Right forelimb (tissue), 1 donor: Measurements from ENCODE around the gene STC2.
A peak's percentile ranks its signal among the peaks of the same experiment; 100 is the strongest.

Source experiments
- DNase-seq: peaks from one replicate; pipeline ENCODE4 v3.0.0-alpha.2; 2018

The STC2 gene

DNA sequence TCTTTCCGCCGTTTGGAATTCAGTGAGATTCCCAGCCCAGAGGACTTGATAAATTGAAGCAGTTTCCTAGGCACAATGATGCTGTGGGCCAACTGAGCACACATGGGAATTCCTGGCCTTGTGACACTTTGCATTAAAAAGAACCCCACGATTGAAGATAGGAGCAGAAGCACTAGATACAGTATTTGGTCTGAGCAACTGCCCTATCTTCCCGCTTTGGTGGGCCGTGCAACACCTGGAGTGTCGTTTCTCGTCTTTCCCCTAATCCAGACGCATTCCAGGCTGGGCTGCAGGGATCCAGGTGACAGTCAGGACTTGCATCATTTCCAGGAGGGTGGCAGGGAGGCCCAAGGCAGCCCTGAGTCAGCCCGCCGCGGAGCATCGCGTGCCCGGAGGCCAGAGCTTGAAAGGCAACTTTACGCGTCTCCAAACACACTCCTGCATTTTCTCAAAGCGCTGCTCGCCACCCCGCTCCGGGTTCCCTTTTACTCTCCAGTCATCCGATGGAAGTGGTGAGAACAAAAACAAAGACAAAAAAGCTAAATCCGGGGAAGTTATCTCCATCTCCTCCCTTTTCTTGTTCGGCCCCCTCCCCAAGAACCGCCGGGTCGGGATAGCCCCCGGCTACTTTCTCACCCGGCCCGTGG lies 753 bp upstream of the STC2 start:
- peak; percentile 65 for DNase-seq

DNA sequence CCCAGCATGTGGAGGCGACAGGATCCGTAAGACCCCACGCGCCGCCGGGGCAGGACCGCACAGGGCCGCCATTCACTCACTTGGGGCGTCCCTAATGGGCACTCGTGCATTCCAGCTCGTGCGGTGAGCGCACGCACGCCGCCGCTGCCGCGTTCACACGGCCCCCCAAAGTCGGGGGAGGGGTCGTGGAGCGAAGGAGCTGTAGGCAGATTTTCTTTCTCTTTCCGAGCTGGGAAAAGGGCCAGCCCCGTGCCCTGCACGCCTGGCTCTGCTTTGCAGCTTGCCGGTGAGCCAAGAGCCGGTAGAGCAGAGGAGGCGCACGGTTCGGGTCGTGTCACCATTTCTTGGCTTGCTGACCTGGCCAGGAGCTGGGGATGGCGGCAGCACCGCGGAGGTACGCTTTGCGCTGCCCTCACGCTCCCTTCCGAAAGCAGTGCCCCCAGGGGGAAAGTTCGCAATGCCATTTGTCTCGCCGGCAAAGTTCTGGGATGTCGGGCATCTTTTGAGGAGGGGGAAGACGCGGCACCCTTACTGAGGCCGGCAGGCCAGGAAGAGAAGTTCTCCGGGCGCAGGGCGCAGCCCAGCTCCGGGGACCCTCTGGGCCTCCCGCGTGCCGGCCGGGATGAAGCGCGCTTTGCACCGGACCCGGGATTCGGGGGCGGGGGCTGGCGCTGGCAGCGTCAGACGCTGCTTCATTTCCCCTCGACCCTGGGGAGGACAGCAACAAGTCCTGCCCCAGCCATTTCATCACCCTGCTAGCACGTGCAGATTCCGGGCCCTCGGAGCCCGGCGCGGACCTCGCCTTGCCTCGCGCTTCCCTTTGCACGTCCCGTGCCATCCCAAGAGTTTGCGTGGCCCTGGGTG lies 898 bp downstream of the STC2 start:
- no peak for DNase-seq

GRCh38 chr5:173326501-173326960 lies 1.7 kb downstream of the STC2 start:
- DNase-seq = no peak

- peak; percentile 40 for DNase-seq
These were observed 3.0 kb downstream of the STC2 start for GRCh38 chr5:173325091-173325698.

DNA sequence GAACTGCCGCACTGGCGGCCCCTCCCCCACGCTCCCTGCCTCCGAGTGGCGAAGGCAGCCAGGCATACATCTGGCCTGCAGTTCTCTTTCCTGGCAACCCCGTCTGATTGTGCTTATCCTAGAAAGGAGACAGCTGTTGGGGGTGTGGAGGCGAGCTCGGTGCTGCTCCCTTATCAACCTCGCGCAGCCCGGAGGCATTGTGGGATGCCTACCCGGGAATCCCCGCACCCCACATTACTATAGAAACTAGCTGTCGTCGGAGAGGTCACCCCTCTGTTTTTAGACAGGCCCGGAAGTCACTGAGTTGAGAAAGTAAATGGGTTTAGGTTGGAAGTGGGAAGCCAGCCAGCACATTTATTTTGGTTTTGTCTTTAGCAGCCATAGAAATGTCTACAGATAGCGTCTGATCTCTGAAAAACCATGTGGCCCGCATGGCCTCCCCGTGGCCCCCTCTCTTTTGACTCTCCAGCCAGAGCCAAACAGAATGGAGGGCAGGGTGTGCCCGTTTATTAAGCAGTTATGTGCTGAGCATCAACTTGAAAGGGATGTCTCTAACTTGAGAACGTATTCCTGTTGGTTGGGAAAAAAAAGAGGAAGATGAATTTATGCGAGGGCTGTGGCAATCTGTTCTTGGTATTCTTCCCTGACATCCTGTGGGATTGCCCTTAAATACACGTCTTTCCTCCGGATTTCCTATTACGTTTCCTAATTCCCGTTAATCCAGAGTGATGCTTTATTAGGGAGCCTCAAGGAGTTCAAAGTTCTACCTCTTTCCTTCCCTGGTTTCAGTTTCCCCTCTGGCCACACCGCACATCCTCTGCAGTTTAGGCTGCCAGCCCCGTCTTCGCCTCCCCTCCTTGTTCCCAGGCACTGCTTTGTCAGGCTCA lies 3.9 kb downstream of the STC2 start:
- peak; percentile 89 for DNase-seq

DNA sequence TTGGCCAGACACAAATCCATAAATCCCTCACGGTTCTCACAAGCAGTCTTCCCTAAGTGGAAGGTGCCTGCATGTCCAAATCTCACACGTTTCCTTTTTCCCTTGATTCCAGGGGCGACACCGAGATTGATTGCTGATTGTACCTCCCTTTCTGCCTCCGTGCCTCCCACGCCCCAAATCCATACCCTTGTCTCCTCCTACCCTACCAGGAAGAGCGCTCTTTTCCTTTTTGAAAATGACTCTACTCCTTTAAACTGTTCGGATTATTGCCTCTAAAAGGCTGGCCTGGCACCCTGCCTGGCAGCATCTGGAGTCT lies 4.5 kb downstream of the STC2 start:
- DNase-seq = no peak

DNA sequence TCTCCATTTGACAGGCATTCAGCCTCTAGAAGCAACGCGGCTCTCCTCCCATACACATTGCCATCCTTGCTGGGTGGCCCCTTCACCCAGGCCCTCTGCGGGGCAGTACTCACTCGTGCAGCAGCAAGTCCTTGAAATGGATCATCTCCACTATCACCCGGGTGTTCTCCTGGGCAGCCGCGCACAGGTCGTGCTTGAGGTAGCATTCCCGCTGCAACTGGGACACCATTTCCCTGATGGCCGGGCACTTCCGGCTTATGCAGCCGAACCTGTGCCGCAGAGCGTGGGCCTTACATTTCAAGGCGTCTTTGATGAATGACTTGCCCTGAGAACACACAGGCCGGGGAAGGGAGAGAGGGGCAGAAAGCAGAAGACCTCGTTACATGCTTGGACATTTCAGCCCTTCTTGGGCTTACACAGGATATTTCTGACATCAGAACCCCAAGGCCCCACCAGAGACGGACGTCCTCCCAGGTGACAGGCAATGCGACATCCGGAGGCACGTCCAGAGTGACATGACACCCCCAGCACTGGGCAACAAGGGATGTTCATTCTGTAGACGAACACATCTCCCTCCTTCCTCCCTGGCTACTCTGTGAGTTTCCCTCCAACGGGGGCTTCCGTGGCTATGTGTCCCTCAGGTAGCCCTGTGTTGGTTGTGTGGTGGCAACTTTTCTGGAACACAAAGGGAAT lies 5.0 kb downstream of the STC2 start:
- no peak for DNase-seq

DNA sequence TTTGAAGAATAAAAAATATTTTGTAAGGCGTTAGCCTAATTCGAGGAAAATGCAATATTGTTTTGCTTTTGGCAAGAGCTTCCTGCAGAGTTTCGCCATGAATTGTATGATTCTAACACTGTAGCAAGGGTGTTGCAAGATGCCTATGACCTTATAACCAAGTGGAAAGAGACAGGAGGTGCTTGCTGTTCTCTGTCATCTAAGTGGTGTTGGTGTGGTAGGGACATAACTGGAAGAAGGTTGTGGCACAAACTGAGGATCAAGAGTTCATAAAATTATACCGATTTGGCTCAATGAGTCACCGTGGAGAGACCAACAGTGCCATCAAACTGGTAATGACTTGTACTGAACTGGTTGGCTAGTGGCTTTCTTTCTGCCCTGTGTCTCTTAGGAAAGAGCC lies 6.3 kb downstream of the STC2 start:
- DNase-seq = no peak

DNA sequence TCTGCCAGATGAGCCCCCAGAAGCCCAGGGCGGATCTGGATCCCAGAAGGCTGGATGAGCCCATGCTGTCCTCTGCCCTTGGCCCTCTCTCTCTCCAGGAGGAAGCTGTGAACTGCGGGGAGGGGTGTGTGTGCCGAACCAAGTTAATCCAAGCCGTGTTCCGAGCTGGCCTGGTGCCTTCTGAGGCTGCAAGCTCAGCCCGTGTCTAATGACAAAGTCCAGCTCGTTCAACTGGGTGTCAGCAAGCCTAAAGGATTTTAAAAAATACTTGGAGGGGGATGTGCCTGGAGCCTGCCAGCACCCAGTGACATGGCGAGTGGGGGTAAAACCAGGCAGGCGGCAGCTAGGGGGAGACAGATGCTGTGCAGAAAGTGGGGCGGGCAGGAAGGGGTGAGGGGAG lies 8.0 kb downstream of the STC2 start:
- peak; percentile 65 for DNase-seq

DNA sequence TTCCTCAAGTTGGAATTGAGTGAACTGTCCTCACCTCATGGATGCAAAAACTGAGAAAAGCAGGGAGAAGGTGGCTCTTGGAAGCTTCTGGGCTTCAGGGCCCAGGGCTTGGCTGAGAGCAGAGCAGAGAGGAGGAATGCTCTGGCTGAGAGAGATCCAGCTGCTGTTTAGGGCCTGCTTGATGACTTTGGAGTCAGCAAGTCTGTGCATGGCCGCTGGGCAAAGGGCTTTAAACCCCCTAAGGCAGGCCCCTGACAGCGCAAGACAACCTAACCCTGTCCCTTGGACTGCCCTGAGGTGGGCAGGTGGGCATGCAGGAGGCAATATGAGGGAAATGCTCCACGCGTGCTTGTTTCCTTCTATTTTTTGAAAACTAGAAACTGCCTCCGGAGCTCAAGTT lies 8.6 kb downstream of the STC2 start:
- DNase-seq = peak; percentile 63

- peak; percentile 21 for DNase-seq
These were observed 9.2 kb downstream of the STC2 start for GRCh38 chr5:173318881-173319620.

GRCh38 chr5:173318330-173318729 lies 9.9 kb downstream of the STC2 start:
- DNase-seq = no peak

- no peak for DNase-seq
These were observed 10.4 kb downstream of the STC2 start for GRCh38 chr5:173317852-173318251.

DNA sequence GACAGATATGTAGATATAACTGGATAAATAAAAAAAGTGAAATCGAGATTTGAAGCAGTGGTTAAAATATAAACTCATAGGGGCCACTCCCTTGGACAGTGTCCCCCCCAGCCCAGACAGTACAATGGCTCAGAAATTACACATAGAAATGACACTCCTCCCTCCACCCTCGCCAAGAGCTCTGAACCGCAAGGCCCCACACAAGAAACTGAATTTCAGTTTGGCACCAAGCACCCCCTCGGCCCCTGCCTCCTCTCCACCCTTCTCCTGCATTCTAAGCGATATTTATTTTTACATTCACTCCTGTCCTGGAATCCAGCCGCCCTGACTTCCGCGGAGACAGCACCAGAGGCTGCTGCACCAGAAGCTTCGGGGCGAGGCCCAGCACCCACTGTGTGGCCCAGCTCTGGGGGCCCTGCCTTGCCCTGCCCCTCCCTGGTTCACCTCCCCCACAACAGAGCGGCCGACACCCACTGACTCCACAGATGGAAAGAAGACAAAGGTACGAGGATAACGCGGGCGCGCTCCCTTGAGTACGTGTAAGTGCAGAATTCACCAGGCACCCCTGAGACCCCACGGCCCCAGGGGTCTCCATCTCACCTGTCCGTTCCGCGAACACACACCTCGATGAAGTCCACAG lies 11.0 kb downstream of the STC2 start:
- DNase-seq = peak; percentile 41

- DNase-seq = peak; percentile 40
These were observed 11.7 kb downstream of the STC2 start for GRCh38 chr5:173316339-173317020.

DNA sequence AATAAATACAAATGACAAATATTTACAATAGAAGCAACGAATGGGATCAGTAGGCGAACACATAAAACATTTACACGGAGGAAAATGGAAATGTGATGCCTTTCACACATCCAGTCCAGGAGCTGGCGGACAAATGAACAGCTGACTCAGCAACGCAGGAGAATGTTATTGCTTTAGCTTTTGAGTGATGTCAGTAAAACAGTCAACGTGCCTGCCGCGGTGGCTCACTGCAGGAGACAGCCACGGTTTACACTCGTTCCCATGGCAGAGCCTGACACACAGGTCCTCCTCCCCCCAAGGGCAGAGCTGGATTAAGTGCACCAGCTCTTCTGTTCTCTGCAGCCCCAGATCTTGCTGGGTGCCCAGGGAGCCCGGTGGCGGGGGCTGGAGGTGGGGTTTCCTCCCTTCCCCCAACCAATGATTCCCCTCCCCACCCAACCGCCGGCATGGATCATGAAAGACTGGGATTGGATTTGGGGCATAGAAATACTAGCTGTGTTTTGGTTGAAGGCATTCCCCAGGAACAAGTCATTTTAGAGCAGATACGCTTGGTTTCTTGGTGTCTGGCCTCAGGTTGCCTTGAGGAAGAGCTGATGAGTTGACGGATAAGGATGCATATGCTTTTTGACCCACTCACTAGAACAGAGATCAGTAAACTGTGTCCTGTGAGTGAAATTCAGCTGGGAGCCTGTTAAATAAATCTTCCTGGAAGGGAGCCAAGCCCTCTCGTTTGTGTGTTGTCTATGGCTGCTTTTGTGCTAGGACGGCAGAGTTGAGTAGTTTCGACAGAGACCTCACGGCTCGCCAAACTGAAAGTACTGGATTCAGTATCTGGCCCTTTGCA lies 12.5 kb downstream of the STC2 start:
- DNase-seq = peak; percentile 67

- peak; percentile 31 for DNase-seq
These were observed 13.9 kb downstream of the STC2 start for GRCh38 chr5:173314166-173314952.

GRCh38 chr5:173313351-173313801 lies 14.8 kb downstream of the STC2 start:
- peak; percentile 27 for DNase-seq

GRCh38 chr5:173312821-173313220 lies 15.4 kb downstream of the STC2 start:
- peak; percentile 15 for DNase-seq
